HG02943 (cell line): Measurements from ENCODE around the gene TNFRSF1A.

Source experiments
- ATAC-seq: cut with Tn5 transposase; IDR thresholded peaks from one replicate; pipeline ENCODE4 v1.9.1; 2021; ENCODE audit warnings: mild to moderate bottlenecking, low read depth, moderate library complexity; ENCODE audit not compliant: unreplicated experiment

Gene TNFRSF1A

DNA sequence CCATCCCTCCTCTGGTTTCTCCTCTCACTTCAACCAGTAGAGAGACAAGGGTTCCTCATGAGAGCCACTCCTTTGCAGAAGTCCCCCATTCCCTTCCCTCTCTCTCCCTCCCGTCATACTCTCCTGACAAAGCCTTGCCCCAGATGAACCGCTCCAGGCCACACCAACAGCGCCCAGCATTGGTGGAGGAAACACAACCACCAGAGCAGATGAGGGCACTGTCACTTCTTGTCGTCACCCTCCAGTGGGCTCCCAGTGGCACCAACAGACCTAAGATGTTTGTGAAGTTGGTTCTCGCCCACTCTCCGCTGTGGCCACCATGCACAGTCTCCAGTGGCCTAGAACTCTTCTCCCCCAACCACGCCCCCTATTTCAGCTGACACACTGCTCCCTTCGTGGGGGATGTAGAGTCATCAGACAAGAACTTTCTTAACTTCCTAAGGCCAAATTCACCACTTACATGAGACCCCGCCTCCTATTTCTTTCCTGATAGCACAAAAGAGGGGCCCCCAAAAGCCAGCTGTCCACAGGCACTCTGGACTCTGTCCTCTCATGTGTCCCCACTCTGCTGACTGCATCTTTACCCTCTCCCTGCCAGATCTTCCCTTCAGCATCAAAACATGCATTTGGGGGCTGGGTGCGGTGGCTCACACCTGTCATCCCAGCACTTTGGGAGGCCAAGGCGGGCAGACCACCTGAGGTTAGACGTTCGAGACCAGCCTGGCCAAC lies 60.6 kb downstream of the TNFRSF1A start:
- no peak for ATAC-seq

DNA sequence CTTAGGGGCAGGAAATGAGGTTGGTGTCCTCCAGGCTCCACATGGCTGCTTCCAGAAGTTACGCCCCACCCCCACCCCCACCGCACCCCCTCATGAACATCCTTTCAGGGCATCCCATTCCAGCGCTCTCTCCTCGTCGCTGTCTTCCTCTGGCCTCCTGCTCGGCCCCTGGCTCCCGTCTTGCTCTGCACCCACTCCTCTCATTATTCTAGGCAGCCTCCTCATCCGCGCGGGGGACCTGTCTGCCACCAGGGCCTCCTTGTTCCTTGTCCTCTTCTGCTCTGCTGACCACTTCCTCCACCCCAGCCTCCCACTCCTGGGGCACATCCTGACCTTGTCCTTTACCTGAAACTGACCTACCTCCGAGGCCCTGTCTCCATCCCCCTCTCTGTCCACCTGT lies 61.2 kb downstream of the TNFRSF1A start:
- no peak for ATAC-seq

DNA sequence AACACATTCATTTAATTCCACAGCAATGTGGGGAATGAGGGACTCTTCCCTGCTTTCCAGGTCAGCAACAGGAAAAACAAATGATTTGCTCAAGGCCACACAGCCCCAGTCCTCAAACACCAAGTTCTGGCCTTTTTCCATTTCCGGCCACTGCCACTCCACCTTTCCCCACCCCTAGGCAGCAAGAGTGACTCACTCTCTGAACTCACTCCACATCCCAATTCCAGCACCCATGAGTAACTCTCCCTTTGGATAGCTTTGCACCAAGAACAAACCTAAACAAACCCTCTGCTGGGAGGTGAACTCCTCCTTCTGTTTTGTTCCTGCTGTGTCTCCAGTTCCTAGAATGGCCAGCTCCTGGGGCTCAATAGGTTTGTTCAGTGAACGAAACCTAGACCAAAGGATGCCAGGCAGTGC lies 61.8 kb downstream of the TNFRSF1A start:
- ATAC-seq: no peak

DNA sequence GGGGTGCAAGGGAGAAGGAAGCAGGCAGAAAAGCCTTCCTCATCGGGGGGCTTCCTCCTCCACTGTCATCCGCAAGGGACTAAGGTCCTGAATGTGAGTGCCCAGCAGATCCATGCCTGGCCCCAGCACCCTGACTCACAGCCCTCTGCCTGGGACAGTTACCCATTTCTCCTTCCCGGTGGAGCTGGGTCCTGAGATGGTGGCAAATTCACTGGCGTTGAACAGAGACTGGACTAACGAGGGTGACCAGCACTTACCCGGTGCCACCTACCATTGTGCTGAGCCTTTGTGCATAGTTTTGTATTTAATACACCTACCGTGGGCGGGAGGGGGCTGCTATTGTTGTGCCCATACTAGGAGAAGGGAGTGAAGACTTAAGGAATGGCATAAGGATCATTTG lies 62.2 kb downstream of the TNFRSF1A start:
- no peak for ATAC-seq

DNA sequence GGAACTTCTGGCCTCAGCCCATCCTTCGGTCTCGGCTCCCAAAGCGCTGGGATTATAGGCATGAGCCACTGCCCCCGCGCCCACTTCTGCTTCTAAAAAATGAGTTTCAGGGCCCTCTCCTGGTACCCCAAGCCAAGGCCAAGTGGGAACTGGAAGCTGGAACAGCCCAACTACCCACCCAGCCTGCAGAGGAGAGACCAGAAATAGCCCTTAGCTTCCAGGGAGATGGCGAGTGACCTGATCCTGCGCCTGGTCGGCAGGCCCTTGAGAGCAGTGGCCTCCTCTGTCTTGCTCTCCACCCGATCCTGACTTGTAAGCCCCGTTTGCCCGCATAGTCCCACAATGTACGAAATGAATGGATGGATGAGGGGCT lies 62.6 kb downstream of the TNFRSF1A start:
- no peak for ATAC-seq
